NCI-H226 (cell line): ENCODE measurements around the gene GRAP2.
"Not testable (repeated sequence)": the region's sequence is repeated elsewhere in the genome, so short reads cannot be mapped to it uniquely, and the experiment has no call there.

ENCODE experiments used
- DNase-seq: peaks from one replicate; pipeline ENCODE4 v3.0.0-alpha.2; 2015

Gene GRAP2

DNA sequence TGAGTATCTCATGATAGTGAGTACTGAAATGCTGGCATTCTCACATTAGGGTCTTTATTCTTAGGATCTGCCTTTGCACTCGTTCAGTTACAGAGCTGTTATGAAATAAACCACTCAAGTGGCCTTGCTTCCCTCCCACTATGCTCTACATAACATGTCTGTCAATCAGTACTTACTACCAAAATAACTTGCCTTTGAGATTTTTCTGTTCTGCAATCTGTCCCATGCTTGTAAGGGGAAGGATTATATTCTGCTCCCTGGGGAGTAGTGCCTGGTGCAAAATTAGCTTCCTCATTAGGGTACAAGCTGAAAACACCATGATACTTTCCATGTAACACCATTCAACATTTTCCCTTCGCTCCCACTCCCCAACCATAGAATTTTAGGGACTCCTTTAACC lies 1.9 kb upstream of the GRAP2 start:
- DNase-seq, result no peak

DNA sequence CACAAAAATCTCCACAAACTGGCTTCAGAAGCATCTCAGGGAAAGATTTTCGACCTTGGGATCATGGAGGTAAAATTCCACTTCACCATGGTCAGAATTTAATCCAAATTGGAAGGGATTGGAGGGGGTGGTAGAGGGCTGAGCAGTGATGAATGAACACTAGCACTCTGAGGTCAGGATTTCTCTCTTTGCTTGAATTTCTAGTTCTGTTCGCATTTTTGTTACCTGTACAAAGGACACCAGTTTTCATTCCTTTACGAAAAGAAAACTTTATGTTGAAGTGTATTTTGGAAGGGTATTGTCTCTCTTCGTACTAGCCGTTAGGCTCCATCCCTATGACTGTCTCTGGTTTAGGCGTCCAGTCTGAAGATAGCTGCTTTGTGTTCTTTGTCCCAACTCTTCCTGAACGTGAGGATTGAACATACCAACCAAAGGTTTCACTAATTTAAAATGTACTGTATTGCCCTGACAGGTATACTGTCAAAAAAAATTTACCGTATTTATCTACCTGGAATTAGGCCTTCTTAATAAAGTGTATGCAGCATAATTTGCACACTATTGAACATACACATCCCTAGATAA lies 772 bp downstream of the GRAP2 start:
- DNase-seq, result no peak

DNA sequence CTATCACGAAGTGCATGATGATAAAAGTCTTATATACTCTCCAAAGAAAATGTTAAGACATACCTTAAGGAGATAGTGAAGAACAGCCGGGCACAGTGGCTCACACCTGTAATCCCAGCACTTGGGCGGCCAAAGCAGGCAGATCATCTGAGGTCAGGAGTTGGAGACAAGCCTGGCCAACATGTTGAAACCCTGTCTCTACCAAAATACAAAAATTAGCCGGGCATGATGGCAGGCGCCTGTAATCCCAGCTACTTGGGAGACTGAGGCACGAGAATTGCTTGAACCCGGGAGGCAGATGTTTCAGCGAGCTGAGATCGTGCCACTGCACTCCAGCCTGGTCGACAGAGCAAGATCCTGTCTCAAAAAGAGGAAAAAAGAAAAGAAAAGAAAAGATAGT lies 3.1 kb downstream of the GRAP2 start:
- not testable (repeated sequence) for DNase-seq

DNA sequence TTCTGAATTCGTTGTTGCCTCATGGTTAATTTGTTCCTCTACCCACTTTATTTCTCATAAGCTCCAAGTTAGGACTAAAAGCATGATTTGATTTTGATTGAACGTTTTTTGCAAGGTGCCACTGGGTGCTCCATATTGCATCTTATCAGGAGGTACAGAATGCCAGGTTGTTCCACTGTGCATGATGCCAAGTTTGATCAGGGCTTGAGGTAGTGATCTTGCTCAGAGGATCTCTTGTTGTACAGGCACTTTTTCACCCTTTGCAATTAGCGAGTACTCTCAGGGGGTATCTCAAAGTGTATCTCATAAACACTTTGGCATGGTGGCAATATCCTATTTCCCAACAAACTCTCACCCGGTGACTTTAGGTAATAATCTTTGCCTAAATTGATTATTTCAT lies 4.0 kb downstream of the GRAP2 start:
- DNase-seq, result no peak

DNA sequence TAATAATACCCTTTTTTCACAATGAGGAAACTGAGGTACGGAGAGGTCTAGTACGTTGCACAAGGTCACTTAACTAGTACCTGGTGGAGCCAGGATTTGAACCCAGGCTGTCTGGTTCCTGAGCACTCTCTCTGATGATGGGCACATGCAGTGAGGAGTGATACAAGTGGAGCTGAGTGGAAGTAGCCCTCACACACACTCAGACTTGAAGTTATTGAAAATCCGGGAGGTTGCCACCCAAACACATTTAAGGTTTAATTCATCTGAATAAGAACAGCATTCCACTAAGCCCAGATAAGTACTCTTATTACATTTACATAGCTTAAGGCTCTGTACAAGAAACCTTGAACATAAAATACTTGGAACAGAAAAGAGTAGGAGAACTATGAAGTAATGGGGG lies 4.8 kb downstream of the GRAP2 start:
- DNase-seq, result no peak

DNA sequence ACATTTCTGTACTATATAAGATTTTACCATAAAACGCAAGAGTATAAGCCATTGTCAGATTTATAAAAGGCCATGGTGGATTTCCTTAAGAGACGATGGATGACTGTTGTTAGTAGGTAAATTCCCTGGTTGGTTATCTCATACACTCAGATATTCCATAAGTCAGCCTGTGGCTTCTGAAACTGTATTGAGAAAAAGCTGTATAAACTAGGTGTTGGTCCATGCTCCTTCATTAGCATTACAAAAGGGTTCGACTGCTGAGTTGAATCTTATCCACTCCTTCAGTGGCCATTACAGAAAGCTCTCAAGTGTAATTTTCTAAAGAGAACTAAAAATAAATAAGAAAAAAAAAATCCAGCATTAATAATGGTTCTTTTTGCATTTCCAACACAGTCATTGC lies 5.3 kb downstream of the GRAP2 start:
- DNase-seq, result no peak

DNA sequence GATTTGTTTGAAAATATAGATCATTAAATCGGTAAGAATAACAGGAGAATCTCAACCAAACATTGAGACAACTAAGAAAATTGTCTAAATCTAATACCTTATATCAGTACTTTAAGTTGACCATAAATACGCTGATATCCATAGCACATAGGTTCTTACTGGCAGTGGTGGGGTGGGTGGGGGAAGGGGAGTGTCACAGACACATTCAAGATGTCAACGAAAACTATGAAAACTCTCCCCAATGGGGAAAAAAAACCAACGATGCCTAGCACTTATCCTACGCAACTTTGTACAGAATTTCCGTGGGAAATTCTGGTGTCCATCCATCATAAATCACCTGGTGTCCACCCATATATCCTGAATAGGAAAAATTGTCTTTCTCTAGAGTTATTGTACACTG lies 6.2 kb downstream of the GRAP2 start:
- DNase-seq, result no peak

DNA sequence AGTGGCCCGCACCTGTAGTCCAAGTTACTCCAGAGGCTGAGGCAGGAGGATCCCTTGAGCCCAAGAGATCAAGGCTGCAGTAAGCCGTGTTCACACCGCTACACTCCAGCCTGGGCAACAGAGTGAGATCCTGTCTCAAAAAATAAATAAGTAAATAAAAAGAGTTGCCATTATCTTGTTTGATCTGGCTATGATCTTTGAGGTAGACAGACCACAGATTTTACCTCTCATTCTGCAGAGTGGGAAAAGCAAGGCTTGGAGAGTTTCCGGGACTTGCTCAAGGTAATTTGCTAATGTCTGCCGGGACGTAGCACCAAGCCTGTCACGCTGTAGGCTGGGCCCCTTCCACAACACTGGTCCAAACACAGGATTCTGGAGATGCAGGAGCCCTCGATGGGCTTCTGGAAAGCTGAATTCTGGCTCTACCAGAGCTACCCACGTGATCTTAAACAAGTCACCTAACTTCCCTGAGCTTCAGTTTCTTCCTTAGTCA lies 6.8 kb downstream of the GRAP2 start:
- no peak for DNase-seq

DNA sequence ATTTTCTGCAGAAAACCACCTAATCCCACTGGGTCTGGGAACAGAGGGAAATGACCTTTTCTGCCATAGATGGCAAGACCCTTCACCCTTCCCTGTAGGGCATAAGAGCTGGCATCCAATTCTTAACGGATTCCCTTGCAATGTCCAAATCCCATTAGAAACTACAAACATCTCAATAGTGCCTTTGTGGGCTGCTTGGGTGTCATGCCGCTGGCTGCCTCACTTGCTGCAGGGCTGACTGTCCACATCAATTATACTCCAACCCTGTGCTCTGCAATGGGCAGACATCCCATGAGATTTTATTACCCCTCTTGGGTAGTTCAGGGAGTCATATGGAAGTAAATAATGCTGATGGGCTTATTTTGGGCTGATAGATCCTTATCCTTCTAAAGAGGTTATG lies 7.3 kb downstream of the GRAP2 start:
- no peak for DNase-seq

DNA sequence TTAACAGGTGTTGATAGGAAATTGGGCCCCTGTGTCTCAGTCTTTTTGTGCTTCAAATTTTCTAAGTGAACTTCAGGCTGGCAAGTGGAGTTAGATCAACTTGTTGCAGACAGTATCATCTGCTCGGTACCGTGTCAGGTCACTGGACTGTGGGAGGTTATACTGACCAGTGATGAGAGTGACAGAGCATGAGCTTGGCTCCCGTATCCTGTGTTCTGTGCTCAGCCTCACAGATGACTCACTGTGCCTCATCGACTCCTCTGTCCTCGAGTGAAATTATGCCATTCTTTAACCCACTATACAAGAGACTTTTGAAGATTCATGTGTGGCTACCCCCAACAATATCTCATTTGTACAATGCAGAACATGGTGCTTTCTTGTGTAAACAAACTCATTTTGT lies 7.9 kb downstream of the GRAP2 start:
- DNase-seq, result no peak

DNA sequence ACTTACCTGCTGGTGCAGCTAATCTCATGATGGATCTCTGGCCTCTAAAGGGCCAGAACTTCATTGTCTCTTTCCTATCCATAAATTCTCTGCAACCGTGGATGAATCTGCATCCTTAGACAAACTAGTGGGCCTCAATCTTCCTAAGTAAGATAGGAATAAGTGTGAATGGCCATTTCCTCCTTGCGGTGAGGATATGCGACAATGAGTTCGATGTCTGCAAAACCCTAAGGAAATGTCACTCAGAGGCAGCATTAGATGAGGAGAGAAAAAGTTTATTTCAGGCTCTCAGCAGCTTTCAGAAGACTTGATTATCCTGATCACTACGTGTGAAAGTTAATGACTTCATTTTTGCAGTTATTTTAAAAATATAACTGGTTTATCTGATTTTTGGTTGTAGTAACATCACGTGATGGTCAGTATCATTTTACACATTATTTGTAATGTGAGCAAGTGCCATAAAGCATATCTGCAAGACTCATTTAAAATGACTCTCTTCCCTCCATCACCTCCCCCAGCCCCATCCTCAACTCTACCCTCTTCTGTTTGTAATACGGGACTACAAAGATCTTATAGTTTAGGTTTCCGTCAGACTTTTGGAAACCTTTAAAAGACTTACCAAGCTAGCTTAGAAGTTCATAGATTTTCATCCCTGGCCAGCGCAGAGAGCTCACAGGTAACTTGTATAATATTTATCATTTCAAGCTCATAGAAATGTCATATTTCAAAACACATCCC lies 10.2 kb downstream of the GRAP2 start:
- no peak for DNase-seq

DNA sequence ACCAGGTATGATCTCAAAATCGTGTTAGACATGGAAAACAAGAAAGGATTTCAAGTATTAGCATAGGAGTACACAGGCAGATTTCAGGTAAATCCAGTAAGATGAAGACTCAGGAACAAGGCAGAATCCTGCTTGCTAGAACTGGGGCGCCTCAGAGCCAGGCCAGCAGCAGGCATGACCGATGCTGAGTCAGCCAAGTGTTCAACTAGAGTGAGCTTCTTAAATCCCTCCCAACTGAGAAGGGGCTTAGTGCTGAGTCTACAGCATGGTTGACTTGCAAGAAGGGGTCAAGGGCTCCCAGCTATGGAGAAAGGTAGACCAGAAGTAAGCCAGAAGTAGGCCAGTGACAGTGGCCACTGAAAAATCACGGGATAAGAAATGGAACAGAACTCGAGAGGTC lies 12.4 kb downstream of the GRAP2 start:
- no peak for DNase-seq

DNA sequence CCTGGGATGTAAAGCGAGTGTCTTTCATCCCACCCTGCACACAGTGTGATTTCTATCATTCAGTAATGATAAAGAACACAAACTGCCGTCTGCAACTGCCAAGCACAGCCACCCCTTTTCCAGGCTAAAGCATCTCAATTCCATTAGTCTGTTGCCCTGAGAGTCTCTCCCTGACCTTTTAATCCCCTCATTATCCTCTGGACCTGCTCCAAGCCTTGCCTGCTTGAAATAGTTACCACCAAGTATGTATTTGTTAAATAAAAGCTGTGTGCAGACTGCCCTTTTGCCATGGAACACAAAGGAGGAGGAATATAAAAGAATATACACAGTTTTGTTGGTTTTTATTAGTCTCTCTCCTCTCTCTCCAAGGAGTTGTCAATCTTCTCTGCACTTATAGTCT lies 13.0 kb downstream of the GRAP2 start:
- DNase-seq, result no peak

DNA sequence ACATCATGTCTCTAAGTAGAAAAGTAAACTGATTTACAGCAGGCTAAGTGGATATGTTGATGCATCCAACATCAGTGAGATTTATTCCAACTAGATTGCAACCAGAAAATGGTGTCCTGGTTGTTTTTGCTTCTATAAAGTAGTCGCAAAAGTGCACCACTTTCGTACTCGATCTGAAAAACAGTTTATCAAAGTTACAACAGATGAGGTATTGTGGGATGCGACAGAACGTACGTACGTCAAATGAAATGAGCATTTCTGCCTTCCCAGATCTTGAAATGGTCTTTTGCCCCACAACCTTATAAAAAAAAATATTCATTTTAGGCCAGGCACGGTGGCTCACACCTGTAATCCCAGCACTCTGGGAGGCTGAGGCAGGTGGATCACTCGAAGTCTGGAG lies 13.7 kb downstream of the GRAP2 start:
- no peak for DNase-seq

DNA sequence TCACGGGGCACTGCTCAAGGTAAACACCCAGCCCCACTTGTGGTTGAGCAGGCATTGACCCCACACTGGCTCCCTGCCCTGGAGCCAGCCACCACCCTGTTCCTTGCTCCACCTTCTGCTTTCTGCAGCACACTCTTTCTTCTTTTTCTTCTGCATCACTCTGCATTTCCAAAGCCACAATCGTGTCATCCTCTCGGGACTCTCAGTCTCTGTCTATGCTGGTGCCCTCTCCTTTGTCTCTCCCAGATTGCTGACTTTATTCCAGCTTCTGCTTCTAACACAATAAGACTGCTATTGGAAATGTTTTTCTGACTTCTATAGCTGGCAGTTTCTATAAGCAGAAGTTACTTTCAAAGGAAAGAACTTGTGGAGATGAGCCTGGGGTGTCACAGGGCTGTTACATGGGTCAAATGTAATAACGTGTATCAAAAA lies 14.4 kb downstream of the GRAP2 start:
- DNase-seq, result no peak

DNA sequence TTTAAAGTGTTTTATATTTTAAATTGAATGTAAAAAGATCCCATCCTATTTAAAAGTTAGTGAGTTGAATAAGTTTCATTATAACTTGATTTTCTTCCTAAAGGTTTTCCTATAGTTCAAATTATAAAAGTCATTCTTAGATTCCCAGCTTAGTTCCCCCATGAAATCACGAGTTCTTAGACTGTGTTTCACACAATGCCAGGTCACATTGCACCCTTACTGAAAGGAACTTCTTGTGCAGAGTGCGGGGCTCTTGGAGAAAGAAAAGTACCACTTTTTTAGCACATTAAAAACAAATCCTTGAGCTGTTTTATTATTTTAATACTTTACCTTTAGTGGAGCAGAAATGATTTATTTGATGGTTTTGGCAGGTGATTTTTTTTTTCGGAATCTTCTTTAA lies 15.6 kb downstream of the GRAP2 start:
- no peak for DNase-seq

DNA sequence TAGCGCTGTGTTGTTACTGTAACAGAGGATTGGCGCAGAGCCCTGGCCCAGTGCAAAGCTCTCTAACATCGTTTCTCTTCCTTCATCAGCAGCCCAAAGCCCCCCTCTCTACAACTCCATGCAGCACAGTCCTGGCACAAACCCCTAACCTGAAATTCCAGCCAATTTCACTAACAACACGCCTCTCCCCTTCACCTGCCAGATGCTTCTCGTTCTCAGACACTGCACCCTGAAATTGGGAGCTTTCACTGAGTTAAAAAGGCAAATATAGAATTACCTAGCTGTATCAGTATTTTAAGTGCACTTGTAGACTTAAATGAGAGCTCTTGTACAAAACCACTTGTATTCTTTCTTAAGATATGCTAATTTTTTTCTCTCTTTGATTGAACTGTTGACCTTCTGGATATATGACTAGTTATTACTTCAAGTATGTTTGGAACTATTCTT lies 16.3 kb downstream of the GRAP2 start:
- DNase-seq, result no peak

DNA sequence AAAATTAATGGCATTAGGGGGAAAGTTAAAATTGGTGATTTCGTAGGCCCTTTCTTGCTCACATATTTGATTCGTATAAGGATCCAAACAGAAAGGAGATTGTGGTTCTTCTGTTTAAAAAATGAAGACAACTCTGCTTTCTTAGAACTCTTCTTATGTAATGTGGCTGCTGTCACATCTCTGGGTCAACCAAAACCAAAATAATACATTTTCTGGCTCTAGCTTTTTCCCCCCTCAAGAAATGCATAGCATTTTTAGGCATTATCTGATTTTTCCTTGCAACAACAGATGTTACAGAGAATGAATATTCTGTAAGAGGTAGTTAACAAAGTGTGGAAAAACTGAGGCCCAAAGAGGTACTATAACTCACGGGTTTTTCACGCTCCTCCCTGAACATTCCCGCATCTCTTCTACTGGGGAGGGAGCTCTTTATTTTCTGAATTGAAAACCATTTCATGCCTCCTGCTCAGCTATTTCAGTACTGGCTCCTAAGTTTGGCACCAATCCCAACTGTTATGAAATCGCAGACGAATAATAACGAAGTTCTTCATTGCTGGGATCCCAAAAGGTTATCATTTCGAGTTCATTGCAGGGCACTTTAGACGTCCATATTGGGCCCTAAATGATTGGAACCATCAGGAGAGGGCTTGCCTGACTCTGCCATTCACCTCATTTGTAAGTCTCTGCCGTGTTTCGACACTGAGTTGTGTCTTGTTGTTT lies 17.1 kb downstream of the GRAP2 start:
- no peak for DNase-seq

DNA sequence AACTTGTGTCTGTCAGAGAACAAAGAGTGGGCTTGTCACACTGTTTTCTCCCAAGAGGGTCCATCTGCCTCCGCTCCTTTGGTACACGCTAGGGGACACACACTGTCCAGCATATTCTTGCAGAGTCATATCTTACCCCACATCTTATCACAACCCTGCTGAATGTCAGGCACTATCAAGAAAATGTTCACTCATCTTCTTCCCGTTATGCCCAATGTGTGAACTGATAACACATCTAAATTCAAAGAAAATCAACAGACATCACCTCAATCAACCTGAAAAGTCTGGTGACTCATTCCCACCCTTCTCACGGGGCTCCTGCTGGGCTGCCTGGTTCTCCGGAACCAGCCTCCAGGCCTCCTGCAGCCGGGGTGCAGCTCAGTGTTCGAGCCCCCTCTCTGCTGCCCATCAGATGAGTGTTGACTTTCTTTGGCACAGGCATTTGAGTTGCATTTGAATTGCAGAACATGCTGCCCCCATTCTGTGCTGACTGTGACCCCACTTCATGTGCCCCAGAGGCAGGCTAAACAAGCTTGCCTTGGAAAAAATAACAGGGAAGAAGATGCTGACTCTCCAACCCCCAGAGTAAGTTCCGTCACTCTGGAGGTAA lies 19.4 kb downstream of the GRAP2 start:
- no peak for DNase-seq

DNA sequence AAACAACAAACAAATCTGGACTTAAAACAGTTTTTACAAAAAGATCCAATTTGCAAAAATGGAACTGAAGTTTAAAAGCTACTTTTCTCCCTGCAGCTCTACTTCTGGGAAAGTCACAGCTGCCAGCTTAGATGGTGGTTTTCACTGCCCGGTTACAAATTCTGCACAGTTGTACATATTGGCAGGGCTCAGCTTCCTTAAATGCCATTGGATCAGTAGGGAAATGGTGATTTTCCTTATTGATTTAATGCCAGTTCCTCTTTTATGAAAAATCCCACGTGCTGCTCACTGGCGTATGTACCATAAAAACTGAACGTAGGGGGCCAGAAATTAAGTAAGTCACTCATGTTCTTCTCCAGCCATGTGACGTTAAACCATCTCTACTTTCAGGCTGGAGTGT lies 22.8 kb downstream of the GRAP2 start:
- DNase-seq, result no peak

DNA sequence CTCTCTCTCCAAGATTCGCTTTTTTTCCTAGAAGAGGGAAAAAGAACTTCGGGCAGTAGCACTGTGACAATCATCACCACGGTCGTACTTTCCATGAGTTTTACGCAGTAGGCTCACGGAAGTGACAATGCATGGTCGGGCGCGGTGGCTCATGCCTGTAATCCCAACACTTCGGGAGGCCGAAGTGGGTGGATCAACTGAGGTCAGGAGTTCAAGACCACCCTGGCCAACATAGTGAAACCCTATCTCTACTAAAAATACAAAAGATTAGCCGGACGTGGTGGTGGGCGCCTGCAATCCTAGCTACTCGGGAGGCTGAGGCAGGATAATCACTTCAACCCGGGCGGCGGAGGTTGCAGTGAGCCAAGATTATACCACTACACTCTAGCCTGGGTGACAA lies 23.4 kb downstream of the GRAP2 start:
- no peak for DNase-seq

DNA sequence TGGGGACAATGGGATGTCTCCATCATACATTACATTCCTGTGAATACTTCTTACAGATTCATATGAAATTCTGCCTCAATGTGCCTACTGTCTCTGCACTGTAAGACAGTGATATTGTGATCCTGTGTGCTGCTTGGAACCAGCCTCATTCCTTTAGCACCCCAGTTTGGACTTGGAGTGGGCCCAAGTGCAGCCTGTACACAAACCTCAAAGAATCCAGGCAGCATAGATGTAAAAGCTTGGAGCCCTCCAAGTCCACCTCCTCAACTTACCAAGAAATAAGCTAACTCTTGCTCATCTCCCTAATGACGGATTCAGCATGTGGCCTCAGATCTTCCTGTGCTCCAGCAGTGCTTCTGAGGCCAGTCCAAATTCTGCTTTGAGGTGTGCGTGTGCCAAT lies 24.4 kb downstream of the GRAP2 start:
- no peak for DNase-seq

DNA sequence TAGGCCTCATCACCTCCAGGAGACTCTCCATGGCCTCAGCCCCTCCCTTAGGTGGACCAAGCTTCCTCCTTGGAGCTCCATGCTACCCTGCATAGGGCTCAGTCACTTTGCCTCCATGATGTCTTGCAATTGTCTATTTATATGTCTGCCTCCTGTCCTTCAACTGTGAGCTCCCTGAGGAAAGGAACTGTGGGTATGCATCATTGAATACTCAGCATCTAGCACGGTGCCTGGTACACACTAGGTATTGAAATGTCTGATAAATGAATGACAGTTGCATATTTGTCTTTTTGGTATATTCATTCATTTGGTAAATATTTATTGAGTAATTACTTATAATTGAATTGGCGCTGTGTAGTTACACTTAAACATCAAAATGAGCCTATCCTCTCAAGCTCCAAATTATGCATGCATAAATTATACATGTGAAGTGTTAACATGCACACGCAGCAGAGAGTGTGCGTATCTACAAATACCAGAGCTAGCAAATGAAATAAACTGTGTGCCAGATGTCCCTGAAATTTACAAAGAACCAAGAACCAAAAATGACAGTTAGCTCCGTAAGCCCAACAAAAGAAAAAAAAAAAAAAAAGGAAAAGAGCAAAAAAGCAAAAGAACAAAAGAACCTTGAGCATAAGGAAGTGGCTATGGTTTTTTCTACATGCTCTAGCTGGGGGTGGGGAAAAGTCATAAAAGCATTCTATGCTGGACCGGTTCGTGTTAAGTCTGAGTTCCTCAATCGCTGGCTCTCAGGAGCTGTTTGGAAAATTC lies 25.2 kb downstream of the GRAP2 start:
- DNase-seq, result no peak
